Adipocyte (in vitro differentiated cells): ENCODE results near the gene EGFR.
"Not testable (repeated sequence)": the region's sequence is repeated elsewhere in the genome, so short reads cannot be mapped to it uniquely, and the experiment has no call there.

Experiments
- DNase-seq: peaks from one replicate; pipeline ENCODE4 v3.0.0-alpha.2; 2015; ENCODE audit warnings: low read depth
- H3K27me3 ChIP-seq: replicated peaks from 2 replicates; pipeline ENCODE4 v1.7.0; 2013; ENCODE audit warnings: mild to moderate bottlenecking, low read length, moderate library complexity; ENCODE audit not compliant: control insufficient read depth, insufficient read depth
- H3K36me3 ChIP-seq: 2 replicates; pipeline ENCODE4 v1.7.0; 2013; ENCODE audit warnings: low read length, mild to moderate bottlenecking, moderate library complexity; ENCODE audit not compliant: control insufficient read depth, insufficient read depth, severe bottlenecking
- H3K4me1 ChIP-seq: 2 replicates; pipeline ENCODE4 v1.7.0; 2013; ENCODE audit warnings: mild to moderate bottlenecking, low read length, moderate library complexity; ENCODE audit not compliant: control insufficient read depth, insufficient read depth
- H3K4me3 ChIP-seq: 2 replicates; pipeline ENCODE4 v1.7.0; 2013; ENCODE audit warnings: mild to moderate bottlenecking, low read length, moderate library complexity
- H3K9ac ChIP-seq: 2 replicates; pipeline ENCODE4 v1.7.0; 2013; ENCODE audit warnings: mild to moderate bottlenecking, low read length, moderate library complexity
- H3K9me3 ChIP-seq: 2 replicates; pipeline ENCODE4 v1.7.0; 2013; ENCODE audit warnings: mild to moderate bottlenecking, low read length, moderate library complexity; ENCODE audit not compliant: control insufficient read depth

The EGFR gene

GRCh38 chr7:55026867-55027490 lies 8.2 kb downstream of the EGFR start:
- Histone ChIP-seq H3K27me3 (no peaks in the 10 kb centered on the region), H3K4me3 (peak overlapping the region; percentile 49)

DNA sequence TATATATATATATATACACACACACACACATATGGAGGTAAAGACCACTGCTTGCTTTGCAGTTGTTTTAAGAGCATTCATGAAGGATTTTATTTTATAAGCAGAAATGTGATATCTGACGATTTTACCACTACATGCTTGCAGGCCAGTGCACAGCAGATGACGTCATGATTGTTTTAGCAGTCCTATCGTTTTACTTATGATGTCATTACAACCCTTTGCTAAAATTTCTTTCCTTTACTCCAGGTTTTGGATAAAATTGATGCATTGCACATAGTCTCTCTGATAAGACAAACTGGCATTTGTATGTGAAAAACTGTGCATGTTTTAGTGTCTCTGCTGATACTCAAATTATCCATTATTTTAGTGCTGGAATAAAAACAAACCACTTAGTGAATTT lies 9.2 kb downstream of the EGFR start:
- Histone ChIP-seq H3K9me3 (no peaks in the 10 kb centered on the region), H3K36me3 (no peaks in the 10 kb centered on the region), H3K9ac (no peak overlapping the region), H3K4me1 (peaks cover 81% of the 10 kb centered on the region), H3K4me3 (no peak overlapping the region), H3K27me3 (no peaks in the 10 kb centered on the region)
- DNase-seq: peak; percentile 39

More at GRCh38 chr7:55026867-55027490, 8.2 kb downstream of the EGFR start:
- DNase-seq: peak; percentile 81
- H3K9ac ChIP-seq: peak overlapping the region; percentile 76
- peaks cover 82% of the 10 kb centered on the region for H3K4me1 ChIP-seq
- no peaks in the 10 kb centered on the region for H3K36me3 ChIP-seq
- no peaks in the 10 kb centered on the region for H3K9me3 ChIP-seq

DNA sequence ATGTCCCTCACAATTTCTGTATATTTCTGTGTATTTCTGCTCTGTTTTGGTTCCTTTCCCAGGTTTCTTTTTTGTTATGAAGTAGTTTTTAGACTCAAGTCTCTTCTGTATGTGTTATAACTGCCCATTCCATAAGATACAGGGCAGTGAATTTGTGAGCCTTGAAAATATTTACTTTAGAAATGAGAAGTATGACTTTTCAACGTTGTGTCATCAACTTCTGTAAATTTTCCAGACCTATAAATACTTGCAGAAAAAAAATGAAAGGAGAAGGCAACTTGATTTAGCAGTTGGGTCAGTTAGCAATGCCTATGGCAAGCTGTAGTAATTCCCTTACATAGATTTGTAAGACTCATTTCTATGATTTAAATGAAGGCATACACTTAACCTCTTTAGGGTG lies 11.5 kb downstream of the EGFR start:
- peaks cover 65% of the 10 kb centered on the region for H3K4me1 ChIP-seq
- H3K4me3 ChIP-seq: no peak overlapping the region
- H3K9me3 ChIP-seq: no peaks in the 10 kb centered on the region
- H3K36me3 ChIP-seq: no peaks in the 10 kb centered on the region
- peak; percentile 61 for DNase-seq
- H3K27me3 ChIP-seq: no peaks in the 10 kb centered on the region
- H3K9ac ChIP-seq: no peak overlapping the region

DNA sequence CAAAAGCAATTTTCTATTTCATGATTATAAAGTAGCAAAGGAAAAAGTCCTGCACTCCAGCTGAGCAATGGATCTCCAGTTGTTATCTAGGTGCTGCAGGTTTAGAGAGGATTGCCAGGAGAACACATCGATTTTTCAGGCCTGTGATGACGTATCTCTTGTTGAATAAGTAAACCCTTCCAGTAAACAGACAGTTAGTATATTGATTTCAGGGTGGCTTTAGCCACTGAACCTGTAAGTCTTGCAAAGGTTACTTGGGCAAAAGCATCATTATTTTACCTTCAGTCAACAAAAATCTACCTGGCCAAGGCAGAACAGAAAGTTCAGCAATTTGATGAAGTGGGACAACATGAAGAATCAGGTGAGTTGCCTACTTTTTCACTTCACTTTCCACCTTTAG lies 12.3 kb downstream of the EGFR start:
- H3K9me3 ChIP-seq: no peaks in the 10 kb centered on the region

DNA sequence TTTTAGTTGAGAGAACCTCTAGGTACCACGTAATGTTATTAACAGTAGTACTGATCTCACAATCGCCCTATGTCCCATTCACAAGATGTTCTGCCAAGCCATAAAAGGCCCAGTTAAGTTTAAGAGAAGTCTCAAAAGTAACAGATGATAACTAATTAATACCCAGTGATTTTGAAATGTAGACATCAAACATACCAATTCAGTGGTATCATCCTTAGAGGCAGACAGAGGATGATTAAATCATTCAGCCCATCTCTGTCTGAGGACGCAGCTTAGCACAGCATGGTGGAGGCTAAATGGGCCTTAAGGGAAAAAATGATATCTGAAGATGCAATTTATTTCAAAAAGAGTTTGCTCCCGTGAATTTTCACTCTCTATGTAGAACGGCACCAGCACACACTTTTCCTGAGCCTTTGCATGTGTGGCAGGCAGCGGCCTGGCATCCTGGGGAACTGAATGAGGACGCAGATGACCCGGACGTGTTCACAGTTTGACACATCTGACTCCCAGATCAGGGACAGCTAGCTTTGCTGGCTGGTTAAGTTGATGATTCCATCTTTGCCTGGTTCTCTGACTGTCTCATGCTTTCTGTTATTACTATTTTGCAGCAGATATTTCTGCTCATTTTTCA lies 13.4 kb downstream of the EGFR start:
- DNase-seq: no peak
- H3K9me3 ChIP-seq: no peaks in the 10 kb centered on the region
- no peak overlapping the region for H3K9ac ChIP-seq
- H3K4me1 ChIP-seq: peaks cover 57% of the 10 kb centered on the region
- H3K4me3 ChIP-seq: no peak overlapping the region
- H3K36me3 ChIP-seq: no peaks in the 10 kb centered on the region
- no peaks in the 10 kb centered on the region for H3K27me3 ChIP-seq

More for the DNA sequence above, 12.3 kb downstream of the EGFR start:
- no peak for DNase-seq
- Histone ChIP-seq H3K9ac (no peak overlapping the region), H3K27me3 (no peaks in the 10 kb centered on the region), H3K36me3 (no peaks in the 10 kb centered on the region), H3K4me1 (peaks cover 62% of the 10 kb centered on the region), H3K4me3 (no peak overlapping the region)

- H3K36me3 ChIP-seq: no peaks in the 10 kb centered on the region
- H3K27me3 ChIP-seq: no peaks in the 10 kb centered on the region
- H3K4me3 ChIP-seq: no peak overlapping the region
- H3K9ac ChIP-seq: no peak overlapping the region
- no peak for DNase-seq
- H3K9me3 ChIP-seq: no peaks in the 10 kb centered on the region
- peaks cover 47% of the 10 kb centered on the region for H3K4me1 ChIP-seq
Measured at GRCh38 chr7:55033236-55033846, 14.5 kb downstream of the EGFR start.

DNA sequence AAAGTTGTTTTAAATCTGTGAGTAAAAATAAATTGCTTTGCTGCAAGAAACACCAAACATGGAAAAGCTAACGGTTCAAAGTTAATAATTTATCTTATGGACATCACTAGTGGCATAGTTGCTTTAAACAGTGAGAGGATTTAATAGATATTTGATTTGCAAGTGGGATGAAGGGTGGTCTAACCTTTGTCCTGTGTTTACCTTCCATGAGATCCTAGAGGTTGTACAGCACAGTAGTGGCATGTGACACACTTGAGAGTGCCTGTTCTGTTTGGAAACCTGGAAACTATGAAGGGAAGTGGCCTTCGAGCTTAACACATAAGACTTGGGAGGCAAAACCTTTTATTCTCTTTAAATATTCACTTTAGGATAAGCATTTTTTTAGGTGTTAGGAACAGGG lies 16.0 kb downstream of the EGFR start:
- Histone ChIP-seq H3K4me1 (peaks cover 46% of the 10 kb centered on the region), H3K4me3 (no peak overlapping the region), H3K27me3 (no peaks in the 10 kb centered on the region), H3K9ac (no peak overlapping the region), H3K9me3 (no peaks in the 10 kb centered on the region), H3K36me3 (no peaks in the 10 kb centered on the region)
- no peak for DNase-seq

DNA sequence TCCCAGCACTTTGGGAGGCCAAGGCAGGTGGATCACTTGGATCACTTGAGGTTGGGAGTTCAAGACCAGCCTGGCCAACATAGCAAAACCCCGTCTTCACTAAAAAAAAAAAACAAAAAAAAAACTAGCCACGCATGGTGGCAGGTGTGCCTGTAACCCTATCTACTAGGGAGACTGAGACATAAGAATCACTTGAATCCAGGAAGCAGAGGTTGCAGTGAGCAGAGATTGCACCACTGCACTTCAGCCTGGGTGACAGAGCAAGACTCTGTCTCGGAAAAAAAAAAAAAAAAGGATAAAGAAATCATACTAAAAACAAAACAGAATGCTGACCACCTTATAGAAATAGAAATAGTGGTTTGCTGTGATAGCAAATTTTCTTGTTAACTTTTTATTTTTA lies 16.6 kb downstream of the EGFR start:
- H3K4me1 ChIP-seq: peaks cover 44% of the 10 kb centered on the region
- H3K9me3 ChIP-seq, H3K4me3 ChIP-seq, DNase-seq, H3K27me3 ChIP-seq, H3K9ac ChIP-seq, H3K36me3 ChIP-seq: not testable (repeated sequence)

DNA sequence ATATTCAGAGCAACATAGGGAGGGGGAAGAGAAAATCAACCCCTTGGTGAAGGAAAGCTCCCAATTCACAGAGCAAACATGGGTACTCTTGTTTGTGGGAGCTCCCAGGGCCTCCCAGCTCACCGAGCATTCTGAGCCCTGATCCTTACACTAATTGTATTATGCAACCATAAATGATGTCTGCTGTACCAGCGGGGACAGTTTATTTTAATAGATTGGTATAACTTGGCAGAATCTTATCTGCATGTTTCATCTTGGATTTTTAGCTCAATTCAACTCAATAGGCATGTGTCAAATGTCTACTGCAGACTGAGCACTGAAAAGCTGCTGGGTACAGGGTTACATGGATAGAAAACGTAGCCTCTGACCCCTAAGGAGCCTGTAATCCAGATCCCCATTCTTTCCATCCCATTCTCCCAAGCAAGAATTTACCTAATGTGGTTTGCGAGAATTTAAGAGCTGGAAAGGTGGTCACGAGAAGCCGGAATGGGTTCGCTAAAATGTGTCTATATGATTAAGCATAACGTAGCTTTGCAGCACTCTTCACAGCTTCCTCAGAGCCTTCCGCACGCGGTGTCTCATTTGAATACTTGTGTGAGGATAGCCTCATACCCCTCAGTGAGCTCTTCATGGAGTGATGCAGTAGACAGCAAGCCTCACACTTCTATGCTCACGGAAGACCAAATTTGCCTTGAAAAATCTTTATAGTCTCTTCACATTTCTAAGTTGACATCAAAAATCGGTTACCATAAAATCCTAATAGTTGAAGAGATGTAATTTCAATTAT lies 18.3 kb downstream of the EGFR start:
- DNase-seq: no peak
- no peaks in the 10 kb centered on the region for H3K9me3 ChIP-seq
- no peaks in the 10 kb centered on the region for H3K27me3 ChIP-seq
- H3K4me1 ChIP-seq: peaks cover 32% of the 10 kb centered on the region
- H3K4me3 ChIP-seq: no peak overlapping the region
- H3K9ac ChIP-seq: no peak overlapping the region
- no peaks in the 10 kb centered on the region for H3K36me3 ChIP-seq

DNA sequence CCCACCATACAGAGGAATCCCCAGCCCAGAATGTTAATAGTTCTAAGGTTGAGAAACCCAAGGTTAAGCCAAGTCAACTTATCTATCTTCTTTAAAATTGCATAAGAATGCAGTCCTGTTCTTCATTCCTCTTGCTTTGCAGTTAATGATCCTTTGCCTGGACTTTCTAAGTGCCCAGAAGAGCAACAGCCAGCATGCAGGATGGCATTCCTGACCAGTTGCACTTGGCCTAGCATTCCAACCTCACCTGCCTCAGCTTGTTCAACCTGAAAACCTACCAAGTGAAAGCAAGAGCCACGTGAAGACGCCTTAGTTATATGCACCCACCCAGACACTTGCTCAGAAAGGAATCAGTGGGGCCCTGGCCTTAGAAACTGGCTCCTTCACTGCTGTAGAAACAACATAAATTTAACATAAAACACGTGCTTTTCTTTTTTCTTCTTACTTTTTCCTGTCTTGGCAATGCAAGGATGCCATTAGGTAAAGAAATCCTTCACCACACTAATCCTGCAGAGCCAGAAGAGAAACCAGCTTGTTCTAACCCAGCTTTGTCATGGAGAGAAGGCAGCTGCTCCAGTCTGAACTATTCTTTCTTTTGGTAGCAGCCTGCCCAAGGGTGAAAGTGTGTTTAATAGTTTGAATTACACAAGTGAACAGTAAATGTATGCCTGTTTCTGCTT lies 25.0 kb downstream of the EGFR start:
- Histone ChIP-seq H3K4me3 (no peak overlapping the region), H3K9me3 (no peaks in the 10 kb centered on the region), H3K27me3 (no peaks in the 10 kb centered on the region), H3K9ac (no peak overlapping the region), H3K4me1 (peaks cover 53% of the 10 kb centered on the region), H3K36me3 (peaks cover 5% of the 10 kb centered on the region)
- DNase-seq: no peak

DNA sequence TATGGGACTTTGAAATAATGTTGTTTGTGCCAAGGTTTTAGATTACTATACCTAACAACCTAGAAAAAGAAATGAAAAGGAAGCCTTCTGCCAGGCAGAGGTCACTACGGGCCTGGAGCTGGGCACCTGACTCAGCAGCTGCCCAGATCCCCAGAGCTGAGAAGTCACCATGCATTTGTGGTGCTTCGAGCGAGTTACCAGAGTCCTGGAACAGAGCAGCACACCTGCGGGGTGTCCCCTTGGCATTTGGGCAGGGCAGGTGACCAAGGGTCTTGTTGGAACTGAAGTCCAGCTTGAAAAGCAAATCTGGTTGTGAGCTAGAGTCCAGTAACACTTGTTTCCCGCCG lies 25.5 kb downstream of the EGFR start:
- DNase-seq: no peak
- H3K9me3 ChIP-seq: no peaks in the 10 kb centered on the region
- peaks cover 5% of the 10 kb centered on the region for H3K36me3 ChIP-seq
- peaks cover 55% of the 10 kb centered on the region for H3K4me1 ChIP-seq
- no peak overlapping the region for H3K9ac ChIP-seq
- H3K4me3 ChIP-seq: no peak overlapping the region
- no peaks in the 10 kb centered on the region for H3K27me3 ChIP-seq
